ENCODE data around the gene WDR13.
A peak's percentile ranks its signal among the peaks of the same experiment; 100 is the strongest.

WDR13 gene

DNA sequence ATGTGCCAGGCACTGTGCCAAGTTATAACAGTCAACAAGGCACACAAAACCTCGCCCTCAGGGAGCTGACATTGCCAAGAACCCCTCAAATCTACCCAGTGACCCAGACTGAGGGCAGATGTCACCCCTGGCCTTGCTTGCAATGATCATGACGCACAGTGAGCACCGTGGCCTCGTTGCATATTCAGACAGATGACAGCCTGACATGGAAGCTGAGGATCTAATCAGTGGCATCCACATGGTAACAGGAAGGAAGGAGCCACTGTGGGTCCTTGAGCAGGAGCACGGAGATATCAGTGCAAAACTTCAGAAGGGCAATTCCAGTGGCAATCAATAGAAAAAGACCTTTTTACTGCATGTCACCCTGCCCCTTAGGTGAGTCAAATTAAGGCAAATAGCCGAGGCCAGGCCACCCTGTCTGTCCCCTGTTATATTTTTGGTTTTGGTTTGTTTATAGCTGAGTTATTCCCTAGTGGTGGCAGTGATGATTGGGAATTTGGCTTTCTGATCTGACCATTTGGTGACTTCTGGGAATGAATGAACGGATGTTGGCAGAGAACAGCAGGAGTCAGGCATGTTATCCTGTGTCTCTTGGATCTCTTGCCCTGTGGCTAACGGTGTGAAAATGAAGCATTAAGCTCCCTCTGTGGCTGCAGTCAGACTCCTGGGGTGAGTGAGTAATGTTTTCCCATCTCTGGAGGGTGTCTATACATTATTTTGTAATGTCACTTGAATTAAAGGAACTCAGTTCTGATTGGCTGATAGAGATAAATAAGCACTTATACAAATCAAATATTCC, 20.4 kb downstream of the WDR13 start:
- in situ Hi-C loops (cut with HindIII; ENCODE audit: low sequenced_read_pairs), result no loop called here
- no peak overlapping the region for H3K4me3 ChIP-seq (ENCODE audit: low read depth, low read length)
- TF ChIP-seq, protein P1, sequence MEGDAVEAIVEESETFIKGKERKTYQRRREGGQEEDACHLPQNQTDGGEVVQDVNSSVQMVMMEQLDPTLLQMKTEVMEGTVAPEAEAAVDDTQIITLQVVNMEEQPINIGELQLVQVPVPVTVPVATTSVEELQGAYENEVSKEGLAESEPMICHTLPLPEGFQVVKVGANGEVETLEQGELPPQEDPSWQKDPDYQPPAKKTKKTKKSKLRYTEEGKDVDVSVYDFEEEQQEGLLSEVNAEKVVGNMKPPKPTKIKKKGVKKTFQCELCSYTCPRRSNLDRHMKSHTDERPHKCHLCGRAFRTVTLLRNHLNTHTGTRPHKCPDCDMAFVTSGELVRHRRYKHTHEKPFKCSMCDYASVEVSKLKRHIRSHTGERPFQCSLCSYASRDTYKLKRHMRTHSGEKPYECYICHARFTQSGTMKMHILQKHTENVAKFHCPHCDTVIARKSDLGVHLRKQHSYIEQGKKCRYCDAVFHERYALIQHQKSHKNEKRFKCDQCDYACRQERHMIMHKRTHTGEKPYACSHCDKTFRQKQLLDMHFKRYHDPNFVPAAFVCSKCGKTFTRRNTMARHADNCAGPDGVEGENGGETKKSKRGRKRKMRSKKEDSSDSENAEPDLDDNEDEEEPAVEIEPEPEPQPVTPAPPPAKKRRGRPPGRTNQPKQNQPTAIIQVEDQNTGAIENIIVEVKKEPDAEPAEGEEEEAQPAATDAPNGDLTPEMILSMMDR (IDR thresholded peaks at IDR 0.05; ENCODE audit: low read depth, low read length, missing control alignments), result no peak
- DNase-seq (ENCODE audit: low read depth), result peak; percentile 13

DNA sequence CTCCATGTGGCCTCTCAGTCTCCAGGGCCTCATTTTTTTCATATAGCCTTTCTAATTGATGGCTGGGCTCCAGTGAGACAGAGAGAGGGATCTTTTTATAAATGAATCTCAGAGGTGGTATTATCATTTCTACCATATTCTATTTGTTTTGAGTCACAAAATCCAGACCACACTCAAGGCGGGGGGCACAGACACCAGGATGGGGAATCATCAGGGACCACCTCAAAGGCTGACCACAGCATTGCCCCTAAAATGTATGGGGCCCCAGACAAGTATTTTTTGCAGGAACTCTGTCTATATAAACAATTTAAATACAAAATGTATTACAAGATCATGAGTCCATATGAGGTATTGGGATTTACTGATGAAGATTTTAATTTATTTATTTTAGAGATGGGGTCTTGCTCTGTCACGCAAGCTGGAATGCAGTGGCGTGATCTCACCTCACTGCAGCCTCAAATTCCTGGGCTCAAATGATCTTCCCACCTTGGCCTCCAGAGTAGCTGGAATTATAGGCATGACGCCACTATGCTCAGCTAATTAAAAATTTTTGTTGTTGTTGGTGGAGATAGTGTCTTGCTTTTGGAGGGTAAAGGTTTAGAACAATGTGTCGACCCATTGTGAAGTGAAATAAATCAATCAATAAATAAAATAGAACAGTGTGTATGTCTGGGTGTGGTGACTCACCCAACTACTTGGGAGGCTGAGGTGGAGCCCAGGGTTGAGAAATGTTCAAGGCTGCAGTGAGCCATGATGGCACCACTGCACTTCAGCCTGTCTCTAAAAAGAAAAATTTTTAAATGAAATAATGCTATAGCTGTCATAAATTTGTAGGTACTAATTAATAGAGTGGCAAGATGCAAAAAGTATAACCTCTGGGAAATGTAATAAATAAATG, 29.4 kb downstream of the WDR13 start:
- H3K4me3 ChIP-seq (ENCODE audit: low read depth, low read length), result no peak overlapping the region
- in situ Hi-C loops (cut with HindIII; ENCODE audit: low sequenced_read_pairs), result no loop called here
- TF ChIP-seq, protein P1 (IDR thresholded peaks at IDR 0.05; ENCODE audit: low read depth, low read length, missing control alignments), result no peak
- DNase-seq (ENCODE audit: low read depth), result no peak

DNA sequence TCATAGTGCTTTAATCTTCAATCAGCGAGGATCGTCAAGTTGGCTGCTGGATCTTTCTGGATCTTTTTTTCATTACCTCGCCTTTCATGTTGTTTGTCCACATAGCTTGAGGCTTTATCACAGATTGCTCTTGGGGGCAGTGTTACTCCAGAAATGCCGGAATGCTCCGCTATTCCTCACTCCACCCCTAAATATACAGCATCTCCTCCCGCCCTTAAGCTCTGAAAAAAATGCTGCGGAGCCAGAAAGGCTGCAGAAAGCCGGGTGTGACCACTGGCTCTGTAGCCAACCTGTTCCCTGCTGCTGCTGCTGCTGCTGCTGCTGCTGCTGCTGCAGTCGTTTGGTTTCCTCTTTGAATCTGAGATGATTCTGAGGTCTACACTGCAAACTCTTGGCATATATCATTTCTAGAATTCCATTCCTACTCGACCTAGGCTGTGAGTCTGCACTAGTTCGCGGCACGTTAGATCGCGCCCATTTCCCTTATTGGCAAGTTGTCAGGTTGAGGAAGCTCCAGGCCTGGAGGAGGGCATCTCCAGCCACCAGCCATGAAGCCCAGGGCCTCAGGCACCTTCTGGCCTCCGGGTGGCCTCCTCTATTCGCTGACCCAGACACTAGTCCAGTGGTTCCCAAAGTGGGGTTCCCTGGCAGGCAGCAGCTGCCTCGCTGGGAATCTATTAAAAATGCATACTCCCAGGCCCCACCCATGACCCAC, 34.2 kb downstream of the WDR13 start:
- no peak overlapping the region for H3K4me3 ChIP-seq (ENCODE audit: low read depth, low read length)
- TF ChIP-seq, protein P1 (IDR thresholded peaks at IDR 0.05; ENCODE audit: low read depth, low read length, missing control alignments), result peak; percentile 55
- DNase-seq (ENCODE audit: low read depth), result peak; percentile 87
- in situ Hi-C loops (cut with HindIII; ENCODE audit: low sequenced_read_pairs), result no loop called here

DNA sequence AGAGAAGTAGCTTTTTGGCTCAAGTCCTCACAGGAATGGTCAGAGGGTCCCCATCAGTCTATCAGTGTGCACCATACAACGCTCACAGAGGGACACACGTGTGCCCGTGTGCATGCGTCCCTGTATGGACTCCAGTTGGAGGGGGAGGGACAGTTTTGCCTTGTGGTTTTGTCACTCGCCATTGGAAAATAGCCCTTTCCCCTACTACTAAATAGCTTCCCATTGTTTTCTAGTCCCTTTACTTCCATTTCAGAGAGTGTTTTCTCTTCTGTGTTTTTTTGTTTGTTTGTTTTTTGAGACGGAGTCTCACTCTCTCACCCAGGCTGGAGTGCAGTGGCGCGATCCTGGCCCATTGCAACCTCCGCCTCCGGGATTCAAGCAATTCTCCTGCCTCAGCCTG, 34.9 kb downstream of the WDR13 start:
- DNase-seq (ENCODE audit: low read depth), result no peak
- TF ChIP-seq, protein P1 (IDR thresholded peaks at IDR 0.05; ENCODE audit: low read depth, low read length, missing control alignments), result no peak
- in situ Hi-C loops (cut with HindIII; ENCODE audit: low sequenced_read_pairs), result no loop called here

DNA sequence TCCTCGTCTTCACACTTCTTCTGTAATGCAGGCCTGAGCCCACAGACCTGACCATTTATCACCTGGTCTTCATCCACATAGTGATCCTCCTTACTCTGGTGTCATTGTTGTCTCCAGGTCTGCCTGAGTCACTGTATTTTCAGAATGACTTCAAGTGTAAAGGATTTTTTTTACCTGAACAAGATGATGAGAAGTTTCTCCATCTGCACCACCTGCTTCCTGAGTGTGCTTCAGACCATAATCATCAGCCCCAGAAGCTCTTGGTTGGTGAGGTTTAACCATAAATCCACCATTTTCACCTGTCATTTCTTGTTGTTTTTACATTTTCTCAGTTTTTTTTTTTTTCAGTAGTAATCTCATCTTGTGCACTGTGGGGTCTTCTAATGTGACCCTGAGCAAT, 39.0 kb downstream of the WDR13 start:
- no peak for DNase-seq (ENCODE audit: low read depth)
- H3K4me3 ChIP-seq (ENCODE audit: low read depth, low read length), result no peak overlapping the region
- in situ Hi-C loops (cut with HindIII; ENCODE audit: low sequenced_read_pairs), result no loop called here
- TF ChIP-seq, protein P1 (IDR thresholded peaks at IDR 0.05; ENCODE audit: low read depth, low read length, missing control alignments), result no peak

More for the DNA sequence above, 34.9 kb downstream of the WDR13 start:
- no peak overlapping the region for H3K4me3 ChIP-seq (ENCODE audit: low read depth, low read length)

DNA sequence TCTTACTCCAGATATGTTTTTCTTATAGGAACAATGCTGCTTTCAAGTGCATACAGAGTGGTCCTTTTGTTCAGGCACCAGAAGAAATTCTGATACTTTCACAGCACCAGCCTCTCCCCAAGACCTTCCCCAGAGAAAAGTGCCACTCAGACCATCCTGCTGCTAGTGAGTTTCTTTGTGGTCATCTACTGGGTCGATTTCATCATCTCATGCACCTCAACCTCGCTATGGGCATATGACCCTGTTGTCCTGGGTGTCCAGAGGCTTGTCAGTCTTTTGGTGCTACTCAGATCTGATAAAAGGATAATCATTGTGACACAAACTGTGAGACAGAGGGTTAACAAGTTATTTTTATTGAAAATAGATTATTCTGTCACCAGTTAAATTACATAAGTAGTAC, 39.5 kb downstream of the WDR13 start:
- in situ Hi-C loops (cut with HindIII; ENCODE audit: low sequenced_read_pairs), result no loop called here
- no peak overlapping the region for H3K4me3 ChIP-seq (ENCODE audit: low read depth, low read length)
- TF ChIP-seq, protein P1 (IDR thresholded peaks at IDR 0.05; ENCODE audit: low read depth, low read length, missing control alignments), result no peak
- DNase-seq (ENCODE audit: low read depth), result no peak

All from astrocyte of the cerebellum (primary cell).